SW 1271 (cell line): ENCODE data around the gene FXYD6.

ENCODE experiments used
- DNase-seq, 2 experiments: peaks; one replicate each; lab custom pipeline; 2025; lab: John Stamatoyannopoulos, UW

The FXYD6 gene

GRCh38 chr11:117828611-117829368, 47.7 kb downstream of the FXYD6 start:
- no peak for DNase-seq

- DNase-seq = no peak
Observed at GRCh38 chr11:117827521-117828511, 48.6 kb downstream of the FXYD6 start.

- no peak for DNase-seq
Observed at GRCh38 chr11:117826832-117827231, 49.6 kb downstream of the FXYD6 start.

GRCh38 chr11:117826190-117826570, 50.3 kb downstream of the FXYD6 start:
- DNase-seq = no peak

- DNase-seq = no peak
Observed at GRCh38 chr11:117825538-117826189, 50.8 kb downstream of the FXYD6 start.

GRCh38 chr11:117824571-117825537, 51.6 kb downstream of the FXYD6 start, which contains the start of gene FXYD2:
Gene FXYD2, minus strand, starts transcription at chr11:117824744. Its CDS starts 66 bp downstream, at chr11:117824678.
- no peak for DNase-seq

GRCh38 chr11:117823946-117824420, 52.5 kb downstream of the FXYD6 start:
- no peak for DNase-seq

GRCh38 chr11:117823294-117823945, 53.0 kb downstream of the FXYD6 start:
- peak in 1 of 2 experiments; percentile 2 for DNase-seq

GRCh38 chr11:117822074-117823033, 54.1 kb downstream of the FXYD6 start:
- DNase-seq = no peak

GRCh38 chr11:117821431-117821830, 55.0 kb downstream of the FXYD6 start:
- no peak for DNase-seq

- DNase-seq = no peak
Observed at GRCh38 chr11:117820516-117820915, 55.9 kb downstream of the FXYD6 start.

- DNase-seq = no peak
Observed at GRCh38 chr11:117820071-117820470, 56.4 kb downstream of the FXYD6 start.

GRCh38 chr11:117819096-117820040, 57.1 kb downstream of the FXYD6 start:
- DNase-seq = peak; percentile 25 to 28

- DNase-seq = no peak
Observed at GRCh38 chr11:117818041-117818873, 58.2 kb downstream of the FXYD6 start.

GRCh38 chr11:117817368-117818040, 59.0 kb downstream of the FXYD6 start:
- peak in 1 of 2 experiments; percentile 34 for DNase-seq

GRCh38 chr11:117816846-117817367, 59.6 kb downstream of the FXYD6 start:
- DNase-seq = no peak
